Common myeloid progenitor, CD34-positive (primary cell): ENCODE data around the gene FUCA2.

Experiments
- CTCF ChIA-PET: fragments of 350-600 bp; sonication (Branson Sonifier 250); formaldehyde crosslinking; loops from one replicate; lab custom pipeline; 2021; ENCODE audit warnings: antibody characterized with exemption; lab: Charles Lee
- POLR2A ChIA-PET: fragments of 350-600 bp; sonication (Branson Sonifier 250); formaldehyde crosslinking; loops from one replicate; lab custom pipeline; 2021; ENCODE audit warnings: antibody characterized with exemption; lab: Charles Lee
- DNase-seq, 3 donors: peaks; one replicate each; pipeline versions ENCODE4 v3.0.0 to v3.0.0-alpha.2; 2013
- H3K27ac ChIP-seq, 2 experiments: 1 replicate in 1 of 2; 2 replicates in 1 of 2; pipeline ENCODE4 v1.7.0; 2013; ENCODE audit warnings: inconsistent platforms in 2 of 2, low read length in 2 of 2, mild to moderate bottlenecking in 2 of 2, low read depth in 1 of 2, moderate library complexity in 1 of 2; ENCODE audit not compliant: severe bottlenecking in 2 of 2, insufficient read depth in 1 of 2, poor library complexity in 1 of 2
- H3K27me3 ChIP-seq, 5 experiments: replicated peaks in 2 of 5; 1 replicate in 3 of 5; 2 replicates in 2 of 5; pipeline versions ENCODE4 v1.6.1 to v1.7.0; 2013; ENCODE audit warnings: low read length in 4 of 5, mild to moderate bottlenecking in 2 of 5, moderate library complexity in 2 of 5, inconsistent platforms in 1 of 5; ENCODE audit not compliant: insufficient read depth in 5 of 5, control insufficient read depth in 4 of 5
- H3K36me3 ChIP-seq, 4 experiments: 1 replicate in 2 of 4; 2 replicates in 2 of 4; pipeline versions ENCODE4 v1.6.1 to v1.7.0; 2013; ENCODE audit warnings: low read length in 3 of 4, control low read depth in 1 of 4, mild to moderate bottlenecking in 1 of 4; ENCODE audit not compliant: control insufficient read depth in 4 of 4, insufficient read depth in 4 of 4
- H3K4me1 ChIP-seq, 4 experiments: 1 replicate in 3 of 4; 2 replicates in 1 of 4; pipeline versions ENCODE4 v1.6.1 to v1.7.1; 2013; ENCODE audit warnings: low read length in 3 of 4, mild to moderate bottlenecking in 3 of 4, control low read depth in 1 of 4, inconsistent platforms in 1 of 4, moderate library complexity in 1 of 4; ENCODE audit not compliant: control insufficient read depth in 4 of 4, insufficient read depth in 4 of 4; ENCODE audit errors: control extremely low read depth in 1 of 4
- H3K4me3 ChIP-seq, 7 experiments: 1 replicate in 4 of 7; 2 replicates in 3 of 7; pipeline versions ENCODE4 v1.5.1 to v1.7.0; 2013; ENCODE audit warnings: mild to moderate bottlenecking in 7 of 7, low read length in 6 of 7, moderate library complexity in 6 of 7, inconsistent platforms in 2 of 7, low read depth in 2 of 7, control low read depth in 1 of 7; ENCODE audit not compliant: insufficient read depth in 4 of 7, control insufficient read depth in 1 of 7; ENCODE audit errors: extremely low read depth in 1 of 7
- H3K9me3 ChIP-seq, 5 experiments: 1 replicate in 4 of 5; 2 replicates in 1 of 5; pipeline versions ENCODE4 v1.6.1 to v1.7.1; 2013; ENCODE audit warnings: low read length in 4 of 5, mild to moderate bottlenecking in 2 of 5, inconsistent platforms in 1 of 5, low read depth in 1 of 5, moderate library complexity in 1 of 5; ENCODE audit not compliant: control insufficient read depth in 4 of 5, insufficient read depth in 2 of 5; ENCODE audit errors: control extremely low read depth in 1 of 5
- WGBS: methylation state at CpG from one replicate; pipeline ENCODE4 v1.1.5; 2013; ENCODE audit not compliant: insufficient coverage; 5-methylcytosine and 5-hydroxymethylcytosine counted together

Gene FUCA2

DNA sequence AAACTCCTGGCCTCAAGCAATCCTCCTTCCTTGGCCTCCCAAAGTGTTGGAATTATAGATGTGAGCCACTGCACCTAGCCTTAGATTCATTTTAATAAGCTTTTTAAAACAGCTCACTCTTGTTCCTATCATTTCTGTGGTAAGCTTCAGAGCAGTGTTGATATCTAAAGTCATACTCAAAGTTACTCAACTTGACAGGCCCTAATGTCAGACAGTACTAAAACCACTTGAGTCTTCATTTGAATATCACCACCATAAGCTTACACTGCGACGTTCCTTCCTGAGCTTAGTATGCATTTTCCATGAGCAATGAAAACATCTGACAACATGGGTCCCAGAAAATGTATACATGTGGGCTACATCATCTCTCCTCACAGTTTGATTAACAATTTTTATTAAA lies 6.0 kb downstream of the FUCA2 start:
- Histone ChIP-seq H3K27ac (no peak overlapping the region), H3K4me3 (no peak overlapping the region), H3K4me1 (peaks cover 0 to 7% (median 0%) of the 10 kb centered on the region in 4 experiments), H3K27me3 (no peaks in the 10 kb centered on the region), H3K36me3 (peaks cover 7 to 26% (median 14%) of the 10 kb centered on the region in 4 experiments), H3K9me3 (no peaks in the 10 kb centered on the region)
- POLR2A ChIA-PET, result no interaction called here
- no peak for DNase-seq
- WGBS, result 100% methylated on average over 2 of the region's 2 CpGs
- CTCF ChIA-PET, result interaction anchor here (1.6 kb wide), 2 partner anchors 14 to 18 kb away, joined by 4 to 7 read pairs; no protein-coding TSS in a partner anchor

- WGBS, result 92% methylated on average over 4 of the region's 5 CpGs
These were observed 6.4 kb downstream of the FUCA2 start for GRCh38 chr6:143505111-143505510.

DNA sequence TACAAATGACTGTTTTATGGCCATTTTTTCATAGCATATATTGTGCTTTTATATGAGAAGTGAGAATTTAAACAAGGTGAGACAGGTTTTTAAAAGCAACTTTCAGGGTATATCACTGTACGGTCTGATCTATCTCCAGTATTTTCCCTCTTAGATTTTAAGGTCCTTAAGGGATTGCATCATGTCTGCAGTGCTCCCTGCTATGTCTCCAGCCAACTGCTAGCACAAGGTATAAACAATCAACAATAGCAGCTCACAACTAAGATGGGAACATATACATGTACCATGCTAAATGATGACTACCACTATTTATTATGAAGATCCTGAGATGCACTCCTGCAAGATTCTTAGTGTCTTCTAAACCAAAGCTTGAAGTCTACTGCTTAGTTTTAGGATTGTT lies 7.2 kb downstream of the FUCA2 start:
- Histone ChIP-seq H3K4me1 (no peaks in the 10 kb centered on the region), H3K27ac (no peak overlapping the region), H3K27me3 (no peaks in the 10 kb centered on the region), H3K36me3 (peaks cover 7 to 29% (median 16%) of the 10 kb centered on the region in 4 experiments), H3K4me3 (no peak overlapping the region), H3K9me3 (no peaks in the 10 kb centered on the region)
- WGBS, result 100% methylated on average over 1 of the region's 1 CpG
- ChIA-PET POLR2A (no interaction called here), CTCF (interaction anchor here (1.6 kb wide), 2 partner anchors 15 to 17 kb away, joined by 4 to 7 read pairs; no protein-coding TSS in a partner anchor)
- DNase-seq, result no peak

More at GRCh38 chr6:143505111-143505510, 6.4 kb downstream of the FUCA2 start:
- POLR2A ChIA-PET, result no interaction called here
- no peak overlapping the region for H3K27ac ChIP-seq
- no peak overlapping the region for H3K4me3 ChIP-seq
- peaks cover 0 to 4% (median 0%) of the 10 kb centered on the region in 4 experiments for H3K4me1 ChIP-seq
- peaks cover 7 to 26% (median 16%) of the 10 kb centered on the region in 4 experiments for H3K36me3 ChIP-seq
- H3K9me3 ChIP-seq, result no peaks in the 10 kb centered on the region
- CTCF ChIA-PET, result interaction anchor here (1.6 kb wide), 2 partner anchors 14 to 18 kb away, joined by 4 to 7 read pairs; no protein-coding TSS in a partner anchor
- H3K27me3 ChIP-seq, result no peaks in the 10 kb centered on the region
- DNase-seq, result no peak

DNA sequence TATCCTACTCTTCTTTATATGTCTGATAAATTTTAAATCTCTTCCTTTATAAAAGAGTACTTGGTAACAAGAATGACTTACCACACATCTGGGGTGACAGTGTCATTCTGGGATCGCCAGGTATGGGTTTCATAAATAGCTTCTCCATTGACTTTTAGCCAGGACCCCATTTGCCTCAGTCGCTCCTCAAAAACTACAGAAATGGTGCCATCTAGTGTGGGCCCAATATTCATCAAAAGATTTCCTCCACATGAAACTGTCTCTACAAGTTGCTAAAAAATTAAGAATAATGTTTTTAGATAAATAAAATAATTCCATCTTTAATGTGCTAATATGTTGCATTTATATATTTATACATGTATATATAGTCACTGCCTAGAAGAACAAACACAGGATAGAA lies 9.7 kb downstream of the FUCA2 start:
- H3K4me3 ChIP-seq, result peak overlapping the region in 1 of 7 experiments; percentile 6
- no peaks in the 10 kb centered on the region for H3K9me3 ChIP-seq
- CTCF ChIA-PET, result interaction anchor here (1.2 to 2.1 kb wide), 4 partner anchors 9 to 1027 kb away, joined by 3 to 7 read pairs (median 6); partner anchors contain the start of gene FUCA2
- H3K27ac ChIP-seq, result no peak overlapping the region
- peaks cover 0 to 5% (median 2%) of the 10 kb centered on the region in 4 experiments for H3K4me1 ChIP-seq
- no peaks in the 10 kb centered on the region for H3K27me3 ChIP-seq
- DNase-seq, result no peak
- POLR2A ChIA-PET, result interaction anchor here (0.6 kb wide), 1 partner anchor 572 kb away, joined by 4 read pairs; no protein-coding TSS in a partner anchor
- WGBS, result no CpG with 5 or more reads among the region's 2 CpGs
- H3K36me3 ChIP-seq, result peaks cover 8 to 33% (median 18%) of the 10 kb centered on the region in 4 experiments

- H3K9me3 ChIP-seq, result no peaks in the 10 kb centered on the region
- CTCF ChIA-PET, result interaction anchor here (2.1 kb wide), 1 partner anchor 14 kb away, joined by 6 read pairs; the partner anchor contains the start of gene FUCA2
- peaks cover 5 to 19% (median 11%) of the 10 kb centered on the region in 4 experiments for H3K36me3 ChIP-seq
- no peak for DNase-seq
- POLR2A ChIA-PET, result no interaction called here
- no peak overlapping the region for H3K27ac ChIP-seq
- WGBS, result 78% methylated on average over 4 of the region's 4 CpGs
- no peak overlapping the region for H3K4me3 ChIP-seq
- no peaks in the 10 kb centered on the region for H3K27me3 ChIP-seq
- H3K4me1 ChIP-seq, result peaks cover 0 to 5% (median 2%) of the 10 kb centered on the region in 4 experiments
These were observed 13.1 kb downstream of the FUCA2 start for GRCh38 chr6:143498428-143498827.

DNA sequence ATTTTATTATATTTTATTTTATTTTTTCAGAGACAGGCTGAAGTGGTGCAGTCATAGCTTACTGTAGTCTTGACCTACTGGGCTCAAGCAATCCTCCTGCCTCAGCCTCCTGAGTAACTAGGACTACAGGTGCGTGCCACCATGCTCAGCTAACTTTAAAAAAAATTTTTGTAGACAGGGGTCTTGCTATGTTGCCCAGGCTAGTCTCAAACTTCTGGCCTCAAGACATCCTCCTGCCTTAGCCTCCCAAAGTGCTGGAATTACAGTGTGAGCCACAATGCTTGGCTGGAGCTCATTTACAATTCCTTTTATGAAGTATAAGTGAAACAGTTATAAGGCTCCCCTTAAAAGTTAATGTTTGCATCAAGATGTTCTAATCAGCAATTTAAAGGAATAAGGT lies 14.5 kb downstream of the FUCA2 start:
- WGBS, result 100% methylated on average over 1 of the region's 1 CpG
- no peak overlapping the region for H3K4me3 ChIP-seq
- ChIA-PET POLR2A (no interaction called here), CTCF (interaction anchor here (1.5 to 2.1 kb wide), 3 partner anchors 12 to 15 kb away, joined by 3 to 6 read pairs (median 5); partner anchors contain the start of gene FUCA2)
- H3K27ac ChIP-seq, result no peak overlapping the region
- no peak for DNase-seq
- peaks cover 0 to 5% (median 2%) of the 10 kb centered on the region in 4 experiments for H3K4me1 ChIP-seq
- H3K27me3 ChIP-seq, result no peaks in the 10 kb centered on the region
- no peaks in the 10 kb centered on the region for H3K9me3 ChIP-seq
- peaks cover 5 to 10% (median 8%) of the 10 kb centered on the region in 4 experiments for H3K36me3 ChIP-seq

GRCh38 chr6:143490775-143491174 lies 20.7 kb downstream of the FUCA2 start:
- H3K27me3 ChIP-seq, result no peaks in the 10 kb centered on the region
- H3K4me3 ChIP-seq, result no peak overlapping the region
- no peak for DNase-seq
- H3K9me3 ChIP-seq, result no peaks in the 10 kb centered on the region
- 98% methylated on average over 8 of the region's 8 CpGs for WGBS
- ChIA-PET CTCF (interaction anchor here (0.7 to 1.3 kb wide), 3 partner anchors 12 to 22 kb away, joined by 3 to 5 read pairs (median 4); partner anchors contain the start of gene FUCA2), POLR2A (no interaction called here)
- peaks cover 0 to 6% (median 2%) of the 10 kb centered on the region in 4 experiments for H3K36me3 ChIP-seq
- no peaks in the 10 kb centered on the region for H3K4me1 ChIP-seq
- no peak overlapping the region for H3K27ac ChIP-seq
